Measurements from ENCODE around the gene SOX2. TPM values are rescaled to one million over a fixed set of nuclear protein-coding genes. Genes with fewer than 3 reads are reported as not detected.
A peak's percentile ranks its signal among the peaks of the same experiment; 100 is the strongest.

The SOX2 gene
- total RNA-seq, 1 experiment from 2014 or later = 307 TPM

GRCh38 chr3:181700168-181701087 lies 11.3 kb upstream of the SOX2 start:
- Histone ChIP-seq H3K79me1 (ENCODE audit: insufficient read depth, low read depth, low read length, poor library complexity, severe bottlenecking) (no peaks in the 10 kb centered on the region), H3K9ac (ENCODE audit: extremely low read depth, insufficient read length, low read length) (no peak overlapping the region), H4K8ac (replicated peaks; ENCODE audit: insufficient read length, low read depth, low read length) (no peak overlapping the region), H3K23me2 (ENCODE audit: insufficient read length, low read depth, low read length, poor library complexity, severe bottlenecking) (peaks cover 37% of the 10 kb centered on the region), H3K56ac (ENCODE audit: insufficient read length, low read depth, low read length) (no peak overlapping the region), H3K4me1 (ENCODE audit: insufficient read depth, low read length) (peaks cover 6% of the 10 kb centered on the region; the same call in 1 of the 2 replicates), H3K27ac (ENCODE audit: insufficient read length, low read depth, low read length) (no peak overlapping the region), H3K79me2 (ENCODE audit: insufficient read depth, low read length) (0 out of 2 replicates have a peak, but pooled peaks cover 2% of the 10 kb centered on the region), H4K91ac (ENCODE audit: insufficient read length, low read depth, low read length) (no peak overlapping the region), H4K5ac (ENCODE audit: insufficient read length, low read depth, low read length) (no peak overlapping the region), H3K9me3 (ENCODE audit: control insufficient read depth, low read depth, low read length) (no peaks in the 10 kb centered on the region), H3K23ac (ENCODE audit: insufficient read length, low read depth, low read length) (no peak overlapping the region), H3K18ac (ENCODE audit: insufficient read length, low read depth, low read length) (no peak overlapping the region), H3T11ph (ENCODE audit: low read length) (no peak overlapping the region), H2BK15ac (ENCODE audit: low read depth, low read length) (no peak overlapping the region), H3K4ac (ENCODE audit: low read depth, low read length) (no peak overlapping the region), H2BK12ac (ENCODE audit: insufficient read length, low read depth, low read length) (no peak overlapping the region), H2AK5ac (ENCODE audit: insufficient read length, low read length) (no peak overlapping the region), H3K14ac (ENCODE audit: insufficient read depth, low read length) (no peak overlapping the region), H2BK120ac (ENCODE audit: low read depth, low read length, poor library complexity, severe bottlenecking) (no peak overlapping the region), H4K20me1 (ENCODE audit: control insufficient read depth, insufficient read depth, insufficient read length) (no peaks in the 10 kb centered on the region), H2AFZ (ENCODE audit: low read length) (peak overlapping the region; percentile 91), H2BK5ac (ENCODE audit: insufficient read length, low read length) (no peak overlapping the region), H3K27me3 (ENCODE audit: insufficient read depth, low read length) (peaks cover 17% of the 10 kb centered on the region; the same call in 1 of the 2 replicates), H2BK20ac (ENCODE audit: low read depth, low read length, poor library complexity, severe bottlenecking) (no peak overlapping the region), H3K4me2 (ENCODE audit: insufficient read depth, insufficient read length, low read length) (peak overlapping the region; percentile 74)
- Mint-ChIP-seq H3K27me3 (ENCODE audit: low read depth) (no peaks in the 10 kb centered on the region; the same call in none of the 2 replicates), H3K36me3 (ENCODE audit: insufficient read depth in 1 of 3, low read depth in 3 of 3) (peaks cover 0 to 2% (median 0%) of the 10 kb centered on the region in 3 experiments; a peak in 1 of 7 replicates), H3K27ac (peak overlapping the region in 1 of 3 experiments; percentile 82; a peak in 3 of 7 replicates), H3K9me3 (no peaks in the 10 kb centered on the region; a peak in 1 of 5 replicates), H3K4me3 (peak overlapping the region; percentile 51 to 56), H3K4me1 (peaks cover 76 to 85% of the 10 kb centered on the region in 2 experiments)
- peak; percentile 79 for DNase-seq
- peak; percentile 94 for TF ChIP-seq CTCF (conservative IDR thresholded peaks at IDR 0.05)
- no CpG with 5 or more reads among the region's 17 CpGs for WGBS (ENCODE audit: extremely low coverage, insufficient read length, low lambda C conversion rate)

Measured in H9 (cell line).